H9 (cell line): Measurements from ENCODE around the gene ALX4. TPM values are rescaled to one million over a fixed set of nuclear protein-coding genes. Genes with fewer than 3 reads are reported as not detected.

Experiments
- DNase-seq: peaks from one replicate; pipeline ENCODE4 v3.0.0-alpha.2; 2017
- H2AFZ ChIP-seq: one replicate; pipeline ENCODE4 v1.6.1; 2013; ENCODE audit warnings: mild to moderate bottlenecking, low read length, control low read depth, moderate library complexity
- H2AK5ac ChIP-seq: 2 replicates; pipeline ENCODE4 v1.6.1; 2013; ENCODE audit warnings: low read length, control low read depth, mixed read lengths; ENCODE audit not compliant: insufficient read length
- H2BK120ac ChIP-seq: one replicate; pipeline ENCODE4 v1.6.1; 2013; ENCODE audit warnings: low read depth, mild to moderate bottlenecking, low read length, control low read depth, inconsistent platforms; ENCODE audit not compliant: poor library complexity, severe bottlenecking
- H2BK12ac ChIP-seq: 2 replicates; pipeline ENCODE4 v1.6.1; 2013; ENCODE audit warnings: low read length, control low read depth, mixed read lengths, low read depth; ENCODE audit not compliant: insufficient read length
- H2BK15ac ChIP-seq: 2 replicates; pipeline ENCODE4 v1.6.1; 2013; ENCODE audit warnings: low read depth, low read length, control low read depth
- H2BK20ac ChIP-seq: one replicate; pipeline ENCODE4 v1.6.1; 2013; ENCODE audit warnings: low read depth, mild to moderate bottlenecking, low read length, control low read depth, inconsistent platforms; ENCODE audit not compliant: poor library complexity, severe bottlenecking
- H2BK5ac ChIP-seq: 2 replicates; pipeline ENCODE4 v1.6.1; 2013; ENCODE audit warnings: low read length, control low read depth, mixed read lengths; ENCODE audit not compliant: insufficient read length
- H3K14ac ChIP-seq: 2 replicates; pipeline ENCODE4 v1.6.1; 2013; ENCODE audit warnings: low read length, control low read depth; ENCODE audit not compliant: insufficient read depth
- H3K18ac ChIP-seq: 2 replicates; pipeline ENCODE4 v1.6.1; 2013; ENCODE audit warnings: low read depth, mild to moderate bottlenecking, mixed read lengths, low read length, control low read depth; ENCODE audit not compliant: insufficient read length
- H3K23ac ChIP-seq: 2 replicates; pipeline ENCODE4 v1.6.1; 2013; ENCODE audit warnings: low read length, control low read depth, mixed read lengths, low read depth; ENCODE audit not compliant: insufficient read length
- H3K23me2 ChIP-seq: 2 replicates; pipeline ENCODE4 v1.6.1; 2013; ENCODE audit warnings: low read depth, mild to moderate bottlenecking, mixed read lengths, low read length, control low read depth; ENCODE audit not compliant: insufficient read length, poor library complexity, severe bottlenecking
- H3K27ac ChIP-seq: 2 replicates; pipeline ENCODE4 v1.5.1; 2013; ENCODE audit warnings: low read length, control low read depth, mixed read lengths, low read depth; ENCODE audit not compliant: insufficient read length
- H3K27me3 ChIP-seq: 2 replicates; pipeline ENCODE4 v1.6.1; 2013; ENCODE audit warnings: low read length, control low read depth, inconsistent platforms; ENCODE audit not compliant: insufficient read depth
- H3K4ac ChIP-seq: 2 replicates; pipeline ENCODE4 v1.6.1; 2013; ENCODE audit warnings: low read depth, mild to moderate bottlenecking, control low read depth, inconsistent platforms, low read length, moderate library complexity
- H3K4me1 ChIP-seq: 2 replicates; pipeline ENCODE4 v1.6.1; 2013; ENCODE audit warnings: low read length, control low read depth, inconsistent platforms; ENCODE audit not compliant: insufficient read depth
- H3K4me2 ChIP-seq: 2 replicates; pipeline ENCODE4 v1.6.1; 2013; ENCODE audit warnings: low read length, control low read depth, mixed read lengths; ENCODE audit not compliant: insufficient read length, insufficient read depth
- H3K56ac ChIP-seq: 2 replicates; pipeline ENCODE4 v1.6.1; 2013; ENCODE audit warnings: low read depth, mild to moderate bottlenecking, mixed read lengths, low read length, control low read depth; ENCODE audit not compliant: insufficient read length
- H3K79me1 ChIP-seq: 2 replicates; pipeline ENCODE4 v1.6.1; 2013; ENCODE audit warnings: low read depth, mild to moderate bottlenecking, moderate library complexity, low read length, control low read depth, inconsistent platforms; ENCODE audit not compliant: insufficient read depth, poor library complexity, severe bottlenecking
- H3K79me2 ChIP-seq: 2 replicates; pipeline ENCODE4 v1.6.1; 2013; ENCODE audit warnings: low read length, control low read depth, inconsistent platforms; ENCODE audit not compliant: insufficient read depth
- H3K9ac ChIP-seq: 2 replicates; pipeline ENCODE4 v1.6.1; 2013; ENCODE audit warnings: low read length, control low read depth, mixed read lengths; ENCODE audit not compliant: insufficient read length; ENCODE audit errors: extremely low read depth
- H3K9me3 ChIP-seq: one replicate; pipeline ENCODE4 v1.6.1; 2013; ENCODE audit warnings: low read depth, low read length, inconsistent platforms; ENCODE audit not compliant: control insufficient read depth
- H3T11ph ChIP-seq: one replicate; pipeline ENCODE4 v1.6.1; 2013; ENCODE audit warnings: mild to moderate bottlenecking, low read length, control low read depth, inconsistent platforms
- H4K20me1 ChIP-seq: one replicate; pipeline ENCODE4 v1.6.1; 2013; ENCODE audit not compliant: control insufficient read depth, insufficient read length, insufficient read depth
- H4K5ac ChIP-seq: 2 replicates; pipeline ENCODE4 v1.6.1; 2013; ENCODE audit warnings: low read depth, mild to moderate bottlenecking, mixed read lengths, low read length, control low read depth; ENCODE audit not compliant: insufficient read length
- H4K8ac ChIP-seq: replicated peaks from 2 replicates; pipeline ENCODE4 v1.6.1; 2013; ENCODE audit warnings: low read length, control low read depth, mixed read lengths, low read depth; ENCODE audit not compliant: insufficient read length
- H4K91ac ChIP-seq: 2 replicates; pipeline ENCODE4 v1.6.1; 2013; ENCODE audit warnings: low read depth, mild to moderate bottlenecking, moderate library complexity, mixed read lengths, low read length, control low read depth; ENCODE audit not compliant: insufficient read length
- H3K27ac Mint-ChIP-seq, 3 experiments: 2 replicates in 2 of 3; 3 replicates in 1 of 3; pipeline ENCODE4 v1.8.0; 2020 to 2021; ENCODE audit warnings: mixed read lengths in 3 of 3, mild to moderate bottlenecking in 1 of 3, moderate library complexity in 1 of 3
- H3K27me3 Mint-ChIP-seq: 2 replicates; pipeline ENCODE4 v1.8.0; 2021; ENCODE audit warnings: low read depth, mild to moderate bottlenecking, moderate library complexity, mixed read lengths
- H3K36me3 Mint-ChIP-seq, 3 experiments: 2 replicates in 2 of 3; 3 replicates in 1 of 3; pipeline ENCODE4 v1.8.0; 2020 to 2021; ENCODE audit warnings: low read depth in 3 of 3, mixed read lengths in 3 of 3; ENCODE audit not compliant: insufficient read depth in 1 of 3
- H3K4me1 Mint-ChIP-seq, 2 experiments: 2 replicates each; pipeline ENCODE4 v1.8.0; 2020; ENCODE audit warnings: mixed read lengths in 2 of 2
- H3K4me3 Mint-ChIP-seq, 2 experiments: 2 replicates in 1 of 2; 3 replicates in 1 of 2; pipeline ENCODE4 v1.8.0; 2020 to 2021; ENCODE audit warnings: mild to moderate bottlenecking in 2 of 2, mixed read lengths in 2 of 2, moderate library complexity in 1 of 2
- H3K9me3 Mint-ChIP-seq, 2 experiments: 2 replicates in 1 of 2; 3 replicates in 1 of 2; pipeline ENCODE4 v1.8.0; 2020; ENCODE audit warnings: mild to moderate bottlenecking in 2 of 2, mixed read lengths in 2 of 2, moderate library complexity in 1 of 2
- WGBS: extraction: QIAGEN DNeasy Blood & Tissue Kit; methylation state at CpG from one replicate; pipeline ENCODE4 v1.1.7; 2013; ENCODE audit warnings: missing lambda C conversion rate, low lambda C conversion rate, mixed read lengths; ENCODE audit not compliant: insufficient read length; ENCODE audit errors: extremely low coverage; 5-methylcytosine and 5-hydroxymethylcytosine counted together
- total RNA-seq: library from RNA; stranded (reverse); gene quantifications from 2 replicates; pipeline ENCODE4 v1.2.1, GENCODE V29; 2021
- TF ChIP-seq, protein P1 (sequence below): fragments of 200-600 bp; sonication (generic); conservative IDR thresholded peaks from 3 replicates; pipeline ENCODE4 v1.8.0; 2021; ENCODE audit warnings: antibody characterized with exemption, mild to moderate bottlenecking

Gene ALX4
- total RNA-seq, 1 experiment from 2014 or later: not detected

DNA sequence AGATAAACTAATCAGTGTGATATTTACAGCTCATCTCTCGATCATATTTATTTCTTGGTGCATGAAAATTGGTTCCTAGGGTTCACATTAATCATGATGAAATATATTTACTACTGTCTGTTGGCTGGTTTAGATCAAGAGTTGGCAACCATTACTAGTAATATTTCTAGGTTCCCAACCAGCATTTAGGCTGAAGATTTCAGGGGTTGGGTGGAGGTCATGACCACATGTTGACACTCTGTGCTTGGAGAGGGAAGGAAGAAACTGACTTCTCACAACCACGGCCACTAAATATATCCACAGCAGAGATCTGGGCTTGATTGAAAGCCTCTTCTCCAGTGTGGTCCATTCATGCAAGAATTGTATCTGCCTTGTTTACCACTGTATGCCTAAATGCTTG lies 87.9 kb downstream of the ALX4 start:
- Histone ChIP-seq H3K23me2 (no peaks in the 10 kb centered on the region), H2BK12ac (no peak overlapping the region), H3K9me3 (no peaks in the 10 kb centered on the region), H3K27ac (no peak overlapping the region), H2AFZ (no peak overlapping the region), H4K20me1 (no peaks in the 10 kb centered on the region), H2BK5ac (no peak overlapping the region), H3K27me3 (no peaks in the 10 kb centered on the region), H3K79me1 (no peaks in the 10 kb centered on the region), H3K4ac (no peak overlapping the region), H3T11ph (no peak overlapping the region), H3K14ac (no peak overlapping the region), H2BK20ac (no peak overlapping the region), H4K5ac (no peak overlapping the region), H3K9ac (no peak overlapping the region), H2AK5ac (no peak overlapping the region), H3K4me1 (no peaks in the 10 kb centered on the region), H3K56ac (no peak overlapping the region), H2BK15ac (no peak overlapping the region), H3K79me2 (no peaks in the 10 kb centered on the region), H2BK120ac (no peak overlapping the region), H4K8ac (no peak overlapping the region), H4K91ac (no peak overlapping the region), H3K23ac (no peak overlapping the region), H3K4me2 (no peak overlapping the region), H3K18ac (no peak overlapping the region)
- H3K27me3 Mint-ChIP-seq: no peaks in the 10 kb centered on the region
- H3K4me3 Mint-ChIP-seq: no peak overlapping the region
- no peaks in the 10 kb centered on the region for H3K4me1 Mint-ChIP-seq
- DNase-seq: no peak
- no peaks in the 10 kb centered on the region for H3K36me3 Mint-ChIP-seq
- H3K27ac Mint-ChIP-seq: no peak overlapping the region; a peak in 1 of 7 replicates
- WGBS: no CpG with 5 or more reads among the region's 2 CpGs
- H3K9me3 Mint-ChIP-seq: no peaks in the 10 kb centered on the region
- TF ChIP-seq, protein P1, sequence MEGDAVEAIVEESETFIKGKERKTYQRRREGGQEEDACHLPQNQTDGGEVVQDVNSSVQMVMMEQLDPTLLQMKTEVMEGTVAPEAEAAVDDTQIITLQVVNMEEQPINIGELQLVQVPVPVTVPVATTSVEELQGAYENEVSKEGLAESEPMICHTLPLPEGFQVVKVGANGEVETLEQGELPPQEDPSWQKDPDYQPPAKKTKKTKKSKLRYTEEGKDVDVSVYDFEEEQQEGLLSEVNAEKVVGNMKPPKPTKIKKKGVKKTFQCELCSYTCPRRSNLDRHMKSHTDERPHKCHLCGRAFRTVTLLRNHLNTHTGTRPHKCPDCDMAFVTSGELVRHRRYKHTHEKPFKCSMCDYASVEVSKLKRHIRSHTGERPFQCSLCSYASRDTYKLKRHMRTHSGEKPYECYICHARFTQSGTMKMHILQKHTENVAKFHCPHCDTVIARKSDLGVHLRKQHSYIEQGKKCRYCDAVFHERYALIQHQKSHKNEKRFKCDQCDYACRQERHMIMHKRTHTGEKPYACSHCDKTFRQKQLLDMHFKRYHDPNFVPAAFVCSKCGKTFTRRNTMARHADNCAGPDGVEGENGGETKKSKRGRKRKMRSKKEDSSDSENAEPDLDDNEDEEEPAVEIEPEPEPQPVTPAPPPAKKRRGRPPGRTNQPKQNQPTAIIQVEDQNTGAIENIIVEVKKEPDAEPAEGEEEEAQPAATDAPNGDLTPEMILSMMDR: no peak
